Colonic mucosa (tissue), 4 donors: Measurements from ENCODE around the gene GNA12. TPM values are rescaled to one million over a fixed set of nuclear protein-coding genes. Genes with fewer than 3 reads are reported as not detected.

ENCODE experiments used
- DNase-seq: peaks from one replicate; pipeline ENCODE4 v3.0.0-alpha.2; 2020
- H3K27ac ChIP-seq: fragments of 200-600 bp; one replicate; pipeline ENCODE4 v1.8.0; 2021
- H3K27me3 ChIP-seq: fragments of 200-600 bp; one replicate; pipeline ENCODE4 v1.8.0; 2021
- H3K36me3 ChIP-seq: fragments of 200-600 bp; one replicate; pipeline ENCODE4 v1.8.0; 2021
- H3K4me1 ChIP-seq: fragments of 200-600 bp; one replicate; pipeline ENCODE4 v1.8.0; 2021; ENCODE audit warnings: mild to moderate bottlenecking
- H3K4me3 ChIP-seq: fragments of 200-600 bp; one replicate; pipeline ENCODE4 v1.8.0; 2021
- H3K9ac ChIP-seq, 2 donors: one replicate each; pipeline ENCODE4 v1.7.0; 2013; ENCODE audit warnings: control low read depth in 2 of 2, low read depth in 2 of 2, low read length in 2 of 2
- H3K9me3 ChIP-seq: fragments of 200-600 bp; one replicate; pipeline ENCODE4 v1.8.0; 2021
- intact Hi-C: fragments of 100-400 bp; cut with DNase I; formaldehyde crosslinking; loops from one replicate; pipeline ENCODE4 v1.14.1; 2022
- total RNA-seq, 2 donors: library from RNA; stranded (reverse); fragmentation: NEBNext Ultra II Directional in 1 of 2; extraction: Animal tissue kit (Norgen Biotek cat#: 25700) in 1 of 2; gene quantifications; one replicate each; pipeline ENCODE4 v1.2.1, GENCODE V29; 2021
- TF ChIP-seq, protein P1 (sequence below): fragments of 200-600 bp; IDR thresholded peaks from one replicate; pipeline ENCODE4 v1.8.0; 2022; ENCODE audit warnings: antibody characterized with exemption, mild to moderate bottlenecking
- donor health status: healthy.
- donor health status: DM: no; HTN: no; CAD: no.
- donor health status: DM: no; HTN: no; CAD: no.

Gene GNA12
- total RNA-seq, 2 donors from 2014 or later, result 19.7 to 24.8 TPM

- Histone ChIP-seq H3K4me3 (no peak overlapping the region), H3K4me1 (peaks cover 15% of the 10 kb centered on the region), H3K36me3 (no peaks in the 10 kb centered on the region), H3K9ac (peak overlapping the region in 1 of 2 donors; percentile 77), H3K9me3 (no peaks in the 10 kb centered on the region), H3K27me3 (no peaks in the 10 kb centered on the region), H3K27ac (peak overlapping the region; percentile 70)
- no peak for DNase-seq
- intact Hi-C loops, result no loop called here
- TF ChIP-seq, protein P1, sequence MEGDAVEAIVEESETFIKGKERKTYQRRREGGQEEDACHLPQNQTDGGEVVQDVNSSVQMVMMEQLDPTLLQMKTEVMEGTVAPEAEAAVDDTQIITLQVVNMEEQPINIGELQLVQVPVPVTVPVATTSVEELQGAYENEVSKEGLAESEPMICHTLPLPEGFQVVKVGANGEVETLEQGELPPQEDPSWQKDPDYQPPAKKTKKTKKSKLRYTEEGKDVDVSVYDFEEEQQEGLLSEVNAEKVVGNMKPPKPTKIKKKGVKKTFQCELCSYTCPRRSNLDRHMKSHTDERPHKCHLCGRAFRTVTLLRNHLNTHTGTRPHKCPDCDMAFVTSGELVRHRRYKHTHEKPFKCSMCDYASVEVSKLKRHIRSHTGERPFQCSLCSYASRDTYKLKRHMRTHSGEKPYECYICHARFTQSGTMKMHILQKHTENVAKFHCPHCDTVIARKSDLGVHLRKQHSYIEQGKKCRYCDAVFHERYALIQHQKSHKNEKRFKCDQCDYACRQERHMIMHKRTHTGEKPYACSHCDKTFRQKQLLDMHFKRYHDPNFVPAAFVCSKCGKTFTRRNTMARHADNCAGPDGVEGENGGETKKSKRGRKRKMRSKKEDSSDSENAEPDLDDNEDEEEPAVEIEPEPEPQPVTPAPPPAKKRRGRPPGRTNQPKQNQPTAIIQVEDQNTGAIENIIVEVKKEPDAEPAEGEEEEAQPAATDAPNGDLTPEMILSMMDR, result no peak
These were observed 127.2 kb downstream of the GNA12 start for GRCh38 chr7:2716906-2717292.

DNA sequence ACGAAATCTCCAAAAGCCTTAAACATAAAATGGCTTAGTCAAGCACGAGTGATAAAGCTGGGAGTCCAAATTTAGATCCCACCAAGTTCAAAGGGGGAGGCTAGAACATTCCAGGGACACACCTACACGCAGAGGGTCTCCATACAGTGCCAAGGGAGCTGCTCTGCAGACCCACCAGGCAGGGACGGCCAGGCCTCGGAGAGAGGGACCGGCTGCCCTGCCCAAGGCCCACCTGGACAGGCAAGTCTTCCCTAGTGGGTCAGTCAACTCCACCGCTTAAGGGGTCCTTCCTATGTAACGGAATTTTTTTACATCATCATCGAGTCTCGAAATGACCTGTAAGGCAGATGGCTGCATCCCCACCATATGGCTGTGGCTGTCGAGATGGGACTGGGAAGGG is 127.6 kb downstream of the GNA12 start:
- DNase-seq, result no peak
- TF ChIP-seq, protein P1, result no peak
- no peak overlapping the region for H3K27ac ChIP-seq
- H3K9me3 ChIP-seq, result no peaks in the 10 kb centered on the region
- H3K4me1 ChIP-seq, result peaks cover 15% of the 10 kb centered on the region
- no peak overlapping the region for H3K4me3 ChIP-seq
- no peaks in the 10 kb centered on the region for H3K36me3 ChIP-seq
- H3K9ac ChIP-seq, result no peak overlapping the region
- intact Hi-C loops, result no loop called here
- no peaks in the 10 kb centered on the region for H3K27me3 ChIP-seq

DNA sequence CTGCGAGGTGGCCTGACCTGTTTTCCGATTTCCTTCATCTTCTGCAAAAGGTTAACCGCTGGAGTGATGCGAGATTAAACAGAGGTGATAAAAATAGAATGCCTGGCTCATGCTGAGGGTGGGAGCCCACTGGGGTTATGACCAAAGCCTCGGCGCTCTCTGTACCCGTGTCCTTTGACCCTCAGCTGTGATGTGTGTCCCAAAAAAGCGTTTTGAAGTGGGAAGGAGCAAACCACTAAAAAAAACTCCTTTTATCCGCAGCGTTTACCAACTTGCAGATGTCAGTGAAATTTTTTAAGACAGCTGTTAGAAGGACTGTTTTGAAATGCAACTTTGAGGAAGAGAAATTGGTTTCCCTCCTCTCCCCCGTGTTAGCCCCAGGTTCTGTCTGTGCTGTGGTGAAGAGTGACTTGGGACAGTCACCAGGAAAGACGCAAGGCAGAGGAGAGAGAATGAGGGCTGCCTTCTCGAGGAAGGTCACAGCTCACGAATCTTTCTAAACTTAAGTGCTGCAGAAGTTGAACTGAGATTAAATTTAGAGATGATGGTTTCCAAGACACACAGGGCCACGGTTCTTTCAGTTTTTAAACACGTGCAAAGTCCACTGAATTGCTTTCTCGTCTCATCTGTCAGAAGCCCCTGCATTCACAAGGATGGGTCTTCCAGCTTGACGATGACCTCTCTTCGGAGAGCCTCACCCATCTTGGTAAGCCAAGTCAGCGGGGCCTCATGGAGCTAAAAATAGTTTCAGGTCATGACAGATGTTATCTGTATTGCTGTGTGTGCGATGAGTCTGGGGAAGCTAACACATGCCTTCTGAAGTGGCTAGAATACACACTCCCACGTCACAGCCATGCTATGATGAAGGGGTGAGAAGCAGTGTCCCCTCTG is 128.5 kb downstream of the GNA12 start:
- no peak overlapping the region for H3K4me3 ChIP-seq
- H3K36me3 ChIP-seq, result no peaks in the 10 kb centered on the region
- H3K4me1 ChIP-seq, result peaks cover 15% of the 10 kb centered on the region
- H3K9me3 ChIP-seq, result no peaks in the 10 kb centered on the region
- no peak overlapping the region for H3K9ac ChIP-seq
- TF ChIP-seq, protein P1, result no peak
- intact Hi-C loops, result no loop called here
- H3K27ac ChIP-seq, result no peak overlapping the region
- no peaks in the 10 kb centered on the region for H3K27me3 ChIP-seq
- DNase-seq, result no peak

DNA sequence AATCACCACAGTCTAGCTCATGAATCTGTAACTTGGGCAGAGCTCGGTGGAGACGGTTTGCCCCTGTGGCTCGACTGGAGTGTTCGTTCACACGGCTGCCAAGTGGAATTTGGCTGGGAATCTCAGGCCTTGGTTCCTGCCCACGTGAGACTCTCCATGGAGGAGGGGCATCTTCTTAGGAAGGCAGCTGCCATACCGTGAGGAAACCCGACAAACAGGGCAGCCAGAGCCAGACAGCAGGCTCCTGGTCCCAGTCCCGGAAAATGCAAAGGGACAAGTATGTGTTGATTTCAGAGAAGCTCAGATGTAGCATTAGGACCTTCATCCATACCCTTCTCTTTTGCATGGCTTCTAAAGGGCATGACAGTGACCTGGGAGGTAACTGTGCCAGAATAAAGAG is 129.5 kb downstream of the GNA12 start:
- TF ChIP-seq, protein P1, result no peak
- intact Hi-C loops, result no loop called here
- no peak for DNase-seq
- no peak overlapping the region for H3K9ac ChIP-seq
- no peaks in the 10 kb centered on the region for H3K36me3 ChIP-seq
- no peaks in the 10 kb centered on the region for H3K27me3 ChIP-seq
- H3K9me3 ChIP-seq, result no peaks in the 10 kb centered on the region
- no peak overlapping the region for H3K27ac ChIP-seq
- peaks cover 15% of the 10 kb centered on the region for H3K4me1 ChIP-seq
- H3K4me3 ChIP-seq, result no peak overlapping the region

DNA sequence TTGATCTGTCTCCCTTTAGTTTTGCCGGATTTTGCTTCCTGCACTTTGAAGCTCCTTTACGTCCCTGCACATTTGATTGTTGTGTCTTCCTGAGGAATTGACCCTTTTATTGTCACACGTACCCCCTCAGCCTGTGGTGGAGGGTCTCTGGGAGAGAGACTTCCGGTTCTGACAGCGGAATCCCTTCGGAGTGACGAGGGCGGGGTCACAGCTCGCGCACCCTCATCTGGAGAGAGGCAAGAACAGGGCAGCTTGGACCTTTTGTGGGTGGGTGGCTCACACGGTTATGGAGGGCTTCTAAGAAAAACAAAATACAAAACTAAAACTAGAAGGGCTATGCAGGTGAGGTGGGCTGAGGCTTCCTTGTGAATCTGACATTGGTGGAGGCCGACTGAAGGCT is 130.1 kb downstream of the GNA12 start:
- H3K9me3 ChIP-seq, result no peaks in the 10 kb centered on the region
- intact Hi-C loops, result no loop called here
- H3K4me1 ChIP-seq, result peaks cover 15% of the 10 kb centered on the region
- no peaks in the 10 kb centered on the region for H3K36me3 ChIP-seq
- no peaks in the 10 kb centered on the region for H3K27me3 ChIP-seq
- H3K27ac ChIP-seq, result no peak overlapping the region
- no peak overlapping the region for H3K4me3 ChIP-seq
- no peak overlapping the region for H3K9ac ChIP-seq
- TF ChIP-seq, protein P1, result no peak
- DNase-seq, result no peak
